Gastroesophageal sphincter (tissue), 4 donors: ENCODE data around the gene CCL22. TPM values are rescaled to one million over a fixed set of nuclear protein-coding genes. Genes with fewer than 3 reads are reported as not detected.

Source experiments
- ATAC-seq: fragments of 150-250 bp; one replicate; pipeline ENCODE4 v1.9.1; 2016; ENCODE audit warnings: mild to moderate bottlenecking, moderate library complexity
- H3K27ac ChIP-seq, 4 donors: fragments of 200-600 bp; sonication (generic) in 3 of 4; 1 replicate in 3 of 4; 2 replicates in 1 of 4; pipeline ENCODE4 v1.5.1; 2016 to 2019
- H3K27me3 ChIP-seq: fragments of 200-600 bp; sonication (generic); one replicate; pipeline ENCODE4 v1.5.1; 2019
- H3K36me3 ChIP-seq, 2 donors: fragments of 200-600 bp; sonication (generic); one replicate each; pipeline ENCODE4 v1.5.1; 2019; ENCODE audit warnings: control low read depth in 1 of 2
- H3K4me1 ChIP-seq, 3 donors: fragments of 200-600 bp; sonication (generic); 1 replicate in 2 of 3; 2 replicates in 1 of 3; pipeline ENCODE4 v1.5.1; 2016 to 2019; ENCODE audit warnings: control low read depth in 2 of 3
- H3K4me3 ChIP-seq, 2 donors: fragments of 200-600 bp; sonication (generic); one replicate each; pipeline ENCODE4 v1.5.1; 2019; ENCODE audit warnings: mild to moderate bottlenecking in 1 of 2, moderate library complexity in 1 of 2
- H3K9me3 ChIP-seq, 3 donors: fragments of 200-600 bp; sonication (generic); one replicate each; pipeline ENCODE4 v1.5.1; 2017 to 2019; ENCODE audit warnings: control low read depth in 2 of 3
- EP300 ChIP-seq: sonication (generic); formaldehyde crosslinking; IDR thresholded peaks from one replicate; pipeline ENCODE4 v1.6.1; 2017; ENCODE audit warnings: antibody characterized with exemption, mild to moderate bottlenecking
- POLR2A ChIP-seq, 2 donors: fragments of 450-650 bp; IDR thresholded peaks; one replicate each; pipeline ENCODE4 v1.6.1; 2017; ENCODE audit warnings: antibody characterized with exemption in 2 of 2, mild to moderate bottlenecking in 2 of 2, moderate library complexity in 1 of 2
- POLR2AphosphoS5 ChIP-seq: sonication (generic); formaldehyde crosslinking; IDR thresholded peaks from one replicate; pipeline ENCODE4 v1.6.1; 2017; ENCODE audit warnings: antibody characterized with exemption
- WGBS, 2 donors: methylation state at CpG; one replicate each; pipeline ENCODE4 v1.1.5; 2018; ENCODE audit warnings: low coverage in 1 of 2; 5-methylcytosine and 5-hydroxymethylcytosine counted together
- total RNA-seq, 4 donors: library from RNA; depleted of rRNA; stranded (reverse); fragments of >200 nt; gene quantifications; one replicate each; pipeline ENCODE4 v1.1.0, GENCODE V29; 2016
- TF ChIP-seq, protein P1 (sequence below), 4 experiments: fragments of 200-600 bp in 2 of 4; fragments of 450-650 bp in 2 of 4; sonication (generic) in 1 of 4; IDR thresholded peaks; one replicate each; pipeline ENCODE4 v1.5.1; 2017 to 2019; ENCODE audit warnings: antibody characterized with exemption in 4 of 4, mild to moderate bottlenecking in 2 of 4, moderate library complexity in 2 of 4

Gene CCL22
- total RNA-seq, 4 donors from 2014 or later = not detected

DNA sequence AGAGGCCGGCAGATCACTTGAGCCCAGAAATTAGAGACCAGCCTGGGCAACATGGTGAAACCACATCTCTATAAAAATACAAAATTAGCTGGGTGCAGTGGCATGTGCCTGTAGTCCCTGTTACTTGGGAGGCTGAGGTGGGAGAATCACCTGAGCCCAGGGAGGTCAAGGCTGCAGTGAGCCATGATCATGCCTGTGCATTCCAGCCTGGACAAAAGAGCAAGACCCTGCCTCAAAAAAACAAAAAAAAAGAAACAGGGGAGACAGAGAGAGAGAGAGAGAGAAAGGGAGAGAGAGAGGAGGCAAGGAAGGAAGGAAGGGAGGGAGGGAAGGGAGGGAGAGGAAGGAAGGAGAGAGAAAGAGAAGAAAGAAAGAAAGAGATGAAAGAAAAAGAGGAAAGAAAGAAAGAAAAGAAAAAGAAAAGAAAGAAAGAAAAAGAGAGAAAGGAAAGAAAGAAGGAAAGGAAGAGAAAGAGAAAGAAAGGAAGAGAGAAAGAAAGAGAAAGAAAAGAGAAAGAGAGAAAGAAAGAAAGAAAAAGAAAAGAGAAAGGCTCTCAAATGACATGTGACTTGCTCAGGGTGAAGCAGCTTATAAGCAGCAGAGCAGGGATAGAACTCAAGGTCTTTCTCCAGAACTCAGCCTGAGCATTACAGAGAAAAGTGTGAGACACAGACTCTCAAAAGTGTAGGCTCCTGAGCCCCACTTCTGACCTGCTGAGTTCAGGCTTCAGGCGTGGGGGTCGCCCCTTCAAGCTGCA, 29.2 kb downstream of the CCL22 start:
- H3K4me3 ChIP-seq = no peak overlapping the region
- H3K9me3 ChIP-seq = no peaks in the 10 kb centered on the region
- no peak for ATAC-seq

DNA sequence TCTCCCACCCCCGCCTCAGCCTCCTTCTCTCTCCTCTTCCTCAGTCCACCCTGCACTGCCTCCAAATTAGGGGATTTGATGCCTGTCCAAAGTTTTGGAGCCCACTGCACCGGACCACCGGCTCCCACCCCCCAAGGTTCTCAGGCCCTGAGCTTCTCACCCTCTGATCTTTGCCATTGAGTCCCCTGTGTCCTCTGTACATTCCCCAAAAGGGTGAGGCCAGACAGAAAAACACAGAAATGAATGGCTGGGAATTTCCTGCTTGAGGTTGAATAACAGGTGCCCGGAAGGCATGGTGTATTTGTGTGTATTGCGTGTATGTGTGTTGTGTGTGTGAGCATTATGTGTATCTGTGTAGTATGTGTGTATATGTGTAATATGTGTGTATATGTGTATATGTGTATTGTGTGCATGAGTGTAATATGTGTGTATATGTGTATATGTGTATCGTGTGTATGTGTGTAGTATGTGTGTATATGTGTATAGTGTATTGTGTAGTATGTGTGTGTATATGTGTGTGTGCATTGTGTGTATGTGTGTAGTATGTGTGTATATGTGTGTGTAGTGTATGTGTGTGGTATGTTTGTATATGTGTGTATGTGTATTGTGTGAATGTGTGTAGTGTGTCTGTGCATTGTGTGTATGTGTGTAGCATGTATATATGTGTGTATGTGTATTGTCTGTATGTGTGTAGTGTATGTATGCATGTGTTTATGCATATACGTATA, 29.9 kb downstream of the CCL22 start:
- 70 to 76% methylated on average over 5 to 6 of the region's 7 CpGs for WGBS, 2 donors
- no peaks in the 10 kb centered on the region for H3K27me3 ChIP-seq
- H3K4me3 ChIP-seq = no peak overlapping the region
- TF ChIP-seq POLR2A (IDR thresholded peaks at IDR 0.05) (no peak), EP300 (no peak), POLR2AphosphoS5 (no peak)
- TF ChIP-seq, protein P1, sequence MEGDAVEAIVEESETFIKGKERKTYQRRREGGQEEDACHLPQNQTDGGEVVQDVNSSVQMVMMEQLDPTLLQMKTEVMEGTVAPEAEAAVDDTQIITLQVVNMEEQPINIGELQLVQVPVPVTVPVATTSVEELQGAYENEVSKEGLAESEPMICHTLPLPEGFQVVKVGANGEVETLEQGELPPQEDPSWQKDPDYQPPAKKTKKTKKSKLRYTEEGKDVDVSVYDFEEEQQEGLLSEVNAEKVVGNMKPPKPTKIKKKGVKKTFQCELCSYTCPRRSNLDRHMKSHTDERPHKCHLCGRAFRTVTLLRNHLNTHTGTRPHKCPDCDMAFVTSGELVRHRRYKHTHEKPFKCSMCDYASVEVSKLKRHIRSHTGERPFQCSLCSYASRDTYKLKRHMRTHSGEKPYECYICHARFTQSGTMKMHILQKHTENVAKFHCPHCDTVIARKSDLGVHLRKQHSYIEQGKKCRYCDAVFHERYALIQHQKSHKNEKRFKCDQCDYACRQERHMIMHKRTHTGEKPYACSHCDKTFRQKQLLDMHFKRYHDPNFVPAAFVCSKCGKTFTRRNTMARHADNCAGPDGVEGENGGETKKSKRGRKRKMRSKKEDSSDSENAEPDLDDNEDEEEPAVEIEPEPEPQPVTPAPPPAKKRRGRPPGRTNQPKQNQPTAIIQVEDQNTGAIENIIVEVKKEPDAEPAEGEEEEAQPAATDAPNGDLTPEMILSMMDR (IDR thresholded peaks at IDR 0.05) = no peak
- H3K9me3 ChIP-seq = no peaks in the 10 kb centered on the region
- H3K27ac ChIP-seq = no peak overlapping the region
- peaks cover 0 to 38% (median 20%) of the 10 kb centered on the region in 3 donors for H3K4me1 ChIP-seq
- H3K36me3 ChIP-seq = no peaks in the 10 kb centered on the region
- no peak for ATAC-seq

More for the DNA sequence above, 29.2 kb downstream of the CCL22 start:
- no peaks in the 10 kb centered on the region for H3K27me3 ChIP-seq
- peaks cover 0 to 7% of the 10 kb centered on the region in 2 donors for H3K36me3 ChIP-seq
- 86% methylated on average over 3 of the region's 3 CpGs; no CpG with 5 or more reads in 1 of the 2 donors for WGBS, 2 donors
- TF ChIP-seq POLR2A (IDR thresholded peaks at IDR 0.05) = no peak
- no peak for TF ChIP-seq POLR2AphosphoS5
- TF ChIP-seq, protein P1 (IDR thresholded peaks at IDR 0.05) = no peak
- no peak for TF ChIP-seq EP300
- no peak overlapping the region for H3K27ac ChIP-seq
- peaks cover 0 to 45% (median 20%) of the 10 kb centered on the region in 3 donors for H3K4me1 ChIP-seq

DNA sequence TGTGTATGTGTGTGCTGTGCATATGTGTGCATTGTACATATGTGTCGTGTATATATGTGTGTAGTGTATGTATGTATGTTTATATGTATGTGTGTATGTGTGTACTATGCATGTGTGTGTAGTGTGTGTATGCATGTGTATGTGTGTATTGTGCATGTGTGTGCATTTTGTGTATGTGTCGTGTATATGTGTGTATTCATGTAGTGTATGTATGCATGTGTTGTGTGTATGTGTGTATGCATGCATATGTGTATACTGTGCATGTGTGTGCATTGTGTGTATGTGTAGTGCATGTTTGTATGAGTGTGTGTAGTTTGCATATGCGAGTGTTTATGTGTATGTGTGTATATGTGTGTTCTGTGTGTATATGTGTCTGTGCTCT, 30.5 kb downstream of the CCL22 start:
- no peak for TF ChIP-seq POLR2AphosphoS5
- TF ChIP-seq POLR2A (IDR thresholded peaks at IDR 0.05) = no peak
- no peak for TF ChIP-seq EP300
- TF ChIP-seq, protein P1 (IDR thresholded peaks at IDR 0.05) = no peak
- no peak overlapping the region for H3K4me3 ChIP-seq
- H3K9me3 ChIP-seq = no peaks in the 10 kb centered on the region
- H3K36me3 ChIP-seq = no peaks in the 10 kb centered on the region
- 89 to 91% methylated on average over 3 of the region's 3 CpGs for WGBS, 2 donors
- peaks cover 0 to 32% (median 15%) of the 10 kb centered on the region in 3 donors for H3K4me1 ChIP-seq
- H3K27ac ChIP-seq = no peak overlapping the region
- no peak for ATAC-seq
- no peaks in the 10 kb centered on the region for H3K27me3 ChIP-seq

DNA sequence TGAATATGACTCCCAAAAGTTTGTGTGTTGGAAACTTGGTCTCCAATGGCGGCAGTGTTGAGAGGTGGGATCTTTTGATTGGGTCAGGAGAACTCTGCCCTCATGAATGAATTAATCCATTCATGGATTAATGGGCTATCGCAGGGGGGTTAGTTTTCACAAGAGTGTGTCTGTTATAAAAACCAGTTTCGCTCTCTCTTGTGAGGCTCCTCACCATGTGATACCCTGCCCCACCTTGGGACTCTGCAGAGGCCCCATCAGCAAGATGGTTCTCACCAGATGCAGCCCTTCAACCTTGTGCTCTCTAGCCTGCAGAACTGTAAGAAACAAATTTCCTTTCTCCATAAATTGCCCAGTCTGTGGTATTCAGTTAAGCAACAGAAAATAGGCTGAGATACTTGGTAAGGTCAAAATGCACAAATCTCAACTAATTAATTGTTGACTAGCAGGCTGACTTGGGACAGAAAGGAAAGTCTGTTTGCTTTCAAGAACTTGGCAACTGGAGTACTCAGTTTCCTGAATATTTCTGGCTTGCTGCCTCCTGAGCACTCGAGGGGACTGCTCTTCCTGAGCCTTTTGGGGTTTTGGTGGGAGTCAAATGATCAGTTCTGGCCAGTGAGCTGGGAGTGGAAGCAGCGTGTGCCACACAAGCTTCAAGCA, 32.2 kb downstream of the CCL22 start:
- ATAC-seq = no peak
- Histone ChIP-seq H3K36me3 (no peaks in the 10 kb centered on the region), H3K27me3 (no peaks in the 10 kb centered on the region), H3K27ac (no peak overlapping the region), H3K4me1 (peaks cover 0 to 25% (median 6%) of the 10 kb centered on the region in 3 donors), H3K4me3 (no peak overlapping the region), H3K9me3 (no peaks in the 10 kb centered on the region)
- WGBS, 2 donors = 98% methylated on average over 3 of the region's 5 CpGs; no CpG with 5 or more reads in 1 of the 2 donors
- TF ChIP-seq, protein P1 (IDR thresholded peaks at IDR 0.05) = no peak
- TF ChIP-seq POLR2A (IDR thresholded peaks at IDR 0.05) = no peak
- TF ChIP-seq EP300 = no peak
- no peak for TF ChIP-seq POLR2AphosphoS5
